DOHH2 (cell line): ENCODE results near the gene PRKAR2B.

Source experiments
- CTCF ChIP-seq: fragments of 200-600 bp; sonication (generic); IDR thresholded peaks from one replicate; pipeline ENCODE4 v1.5.1; 2014; ENCODE audit warnings: antibody characterized with exemption, mild to moderate bottlenecking, low read depth, low read length; ENCODE audit not compliant: poor library complexity, severe bottlenecking
- EZH2phosphoT487 ChIP-seq: fragments of 200-600 bp; sonication (generic); IDR thresholded peaks from 2 replicates; pipeline ENCODE4 v1.6.1; 2017; ENCODE audit warnings: borderline replicate concordance, mild to moderate bottlenecking, antibody characterized with exemption, low read length, moderate library complexity, mixed read lengths

GRCh38 chr7:107039199-107039900 is 5.2 kb upstream of the PRKAR2B start:
- no peak for TF ChIP-seq CTCF
- TF ChIP-seq EZH2phosphoT487 = no peak
